Measurements from ENCODE around the gene C19orf53.
"Not testable (repeated sequence)": the region's sequence is repeated elsewhere in the genome, so short reads cannot be mapped to it uniquely, and the experiment has no call there.

C19orf53 gene

DNA sequence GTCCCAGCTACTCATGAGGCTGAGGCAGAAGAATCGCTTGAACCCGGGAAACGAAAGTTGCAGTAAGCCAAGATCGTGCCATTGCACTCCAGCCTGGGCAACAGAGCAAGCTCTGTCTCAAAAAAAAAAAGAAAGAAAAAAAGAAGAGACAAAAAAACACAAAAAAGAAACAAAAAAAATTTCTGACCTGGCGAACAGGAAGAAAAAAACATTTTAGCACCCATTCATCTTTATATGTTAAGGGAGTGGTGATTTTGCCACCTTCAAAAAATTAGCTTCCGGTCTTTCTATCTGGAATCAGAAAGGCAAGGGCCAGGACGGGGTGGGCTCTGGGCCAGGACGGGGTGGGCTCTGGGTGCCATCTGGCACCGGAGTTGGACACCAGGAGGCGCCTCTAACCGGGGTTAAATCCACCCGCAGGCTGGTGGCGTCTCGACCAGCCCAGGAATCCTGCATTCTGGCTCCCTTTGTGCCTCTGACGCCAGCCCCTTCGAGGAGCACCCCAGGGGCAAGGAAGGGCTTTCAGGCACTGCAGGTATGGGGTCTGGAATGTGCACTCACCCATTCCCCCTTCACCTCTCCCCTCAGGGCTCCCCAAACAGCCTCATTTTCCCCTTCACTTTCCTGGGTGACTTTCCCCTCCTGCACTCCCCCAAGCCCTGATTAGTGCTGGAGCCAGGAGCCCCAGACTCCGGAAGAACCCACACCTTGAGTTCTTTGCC lies 10.6 kb downstream of the C19orf53 start:
- TF ChIP-seq SP1 (IDR thresholded peaks at IDR 0.05): no peak
- TF ChIP-seq, protein P1, sequence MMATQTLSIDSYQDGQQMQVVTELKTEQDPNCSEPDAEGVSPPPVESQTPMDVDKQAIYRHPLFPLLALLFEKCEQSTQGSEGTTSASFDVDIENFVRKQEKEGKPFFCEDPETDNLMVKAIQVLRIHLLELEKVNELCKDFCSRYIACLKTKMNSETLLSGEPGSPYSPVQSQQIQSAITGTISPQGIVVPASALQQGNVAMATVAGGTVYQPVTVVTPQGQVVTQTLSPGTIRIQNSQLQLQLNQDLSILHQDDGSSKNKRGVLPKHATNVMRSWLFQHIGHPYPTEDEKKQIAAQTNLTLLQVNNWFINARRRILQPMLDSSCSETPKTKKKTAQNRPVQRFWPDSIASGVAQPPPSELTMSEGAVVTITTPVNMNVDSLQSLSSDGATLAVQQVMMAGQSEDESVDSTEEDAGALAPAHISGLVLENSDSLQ (IDR thresholded peaks at IDR 0.05): no peak
- no peak for TF ChIP-seq BHLHE40 (IDR thresholded peaks at IDR 0.05; ENCODE audit: borderline replicate concordance)
- TF ChIP-seq SUZ12 (IDR thresholded peaks at IDR 0.05): no peak
- no peak for TF ChIP-seq ARNT (IDR thresholded peaks at IDR 0.05)
- no peak for TF ChIP-seq NFRKB (IDR thresholded peaks at IDR 0.05)
- no peak for TF ChIP-seq TARDBP (IDR thresholded peaks at IDR 0.05)
- no peak for TF ChIP-seq FOXK2 (IDR thresholded peaks at IDR 0.05)
- TF ChIP-seq ELF4 (IDR thresholded peaks at IDR 0.05): no peak
- no peak for TF ChIP-seq ZNF384 (IDR thresholded peaks at IDR 0.05)
- TF ChIP-seq CTBP1 (IDR thresholded peaks at IDR 0.05; ENCODE audit: borderline replicate concordance): no peak
- no peak for TF ChIP-seq FOXA1 (IDR thresholded peaks at IDR 0.05)
- TF ChIP-seq FOXM1 (IDR thresholded peaks at IDR 0.05; ENCODE audit: borderline replicate concordance): no peak
- TF ChIP-seq LEF1 (IDR thresholded peaks at IDR 0.05; ENCODE audit: borderline replicate concordance): no peak
- no peak for TF ChIP-seq L3MBTL2 (conservative IDR thresholded peaks at IDR 0.05)
- no peak for TF ChIP-seq HDGF (IDR thresholded peaks at IDR 0.05; ENCODE audit: borderline replicate concordance)
- ChIA-PET POLR2A (interaction anchor here (0.5 to 2.2 kb wide), 3 partner anchors 11 to 78 kb away, joined by 3 to 6 read pairs (median 5); partner anchors contain the start of gene C19orf53), CTCF (interaction anchor here (0.6 to 1.4 kb wide), 4 partner anchors 11 to 90 kb away, joined by 3 to 8 read pairs (median 5); partner anchors contain the start of gene C19orf53)
- peak; percentile 72 for DNase-seq (ENCODE audit: extremely low spot score)

DNA sequence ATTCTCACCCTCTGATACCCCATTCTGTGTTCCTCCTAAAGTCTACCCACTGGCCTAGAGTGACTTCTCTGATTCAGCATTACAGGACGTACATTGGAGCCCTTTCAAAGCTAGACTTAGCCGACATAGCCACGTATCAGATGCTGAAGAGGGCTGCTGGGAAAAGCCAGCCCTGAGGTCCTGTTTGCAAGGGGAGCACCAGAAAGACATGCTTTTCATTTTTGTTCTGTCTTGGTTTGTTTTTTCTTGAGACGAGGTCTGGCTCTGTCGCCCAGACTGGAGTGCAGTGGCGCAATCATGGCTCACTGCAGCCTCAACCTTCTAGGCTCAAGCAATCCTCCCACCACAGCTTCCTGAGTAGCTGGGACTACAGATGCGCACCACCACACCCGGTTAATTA lies 14.7 kb downstream of the C19orf53 start:
- POLR2A ChIA-PET: no interaction called here
- TF ChIP-seq, protein P1 (IDR thresholded peaks at IDR 0.05): no peak
- no peak for TF ChIP-seq ELF4 (IDR thresholded peaks at IDR 0.05)
- TF ChIP-seq TARDBP (IDR thresholded peaks at IDR 0.05): no peak
- TF ChIP-seq LEF1 (IDR thresholded peaks at IDR 0.05; ENCODE audit: borderline replicate concordance): no peak
- no peak for TF ChIP-seq HDGF (IDR thresholded peaks at IDR 0.05; ENCODE audit: borderline replicate concordance)
- no peak for TF ChIP-seq ARNT (IDR thresholded peaks at IDR 0.05)
- TF ChIP-seq FOXA1 (IDR thresholded peaks at IDR 0.05): no peak
- no peak for DNase-seq (ENCODE audit: extremely low spot score)
- CTCF ChIA-PET: interaction anchor here (2.5 kb wide), 1 partner anchor 73 kb away, joined by 7 read pairs; no protein-coding TSS in a partner anchor

DNA sequence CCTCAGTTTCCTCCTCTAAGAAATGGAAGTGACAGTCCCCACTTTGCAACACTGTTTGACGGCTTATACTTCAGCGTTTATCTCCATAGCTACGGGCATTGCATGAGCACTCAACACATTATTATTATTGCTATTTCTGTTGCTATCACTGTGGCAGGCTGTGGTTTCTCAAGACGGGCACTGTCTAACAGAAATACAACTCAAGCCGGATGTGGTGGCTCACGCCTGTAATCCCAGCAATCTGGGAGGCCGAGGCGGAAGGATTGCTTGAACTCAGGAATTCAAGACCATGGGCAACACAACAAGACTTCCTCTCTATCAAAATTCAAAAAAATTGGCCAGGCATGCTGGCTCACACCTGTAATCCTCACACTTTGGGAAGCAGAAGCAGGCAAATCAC lies 16.1 kb downstream of the C19orf53 start:
- ChIA-PET POLR2A (no interaction called here), CTCF (no interaction called here)
- DNase-seq (ENCODE audit: extremely low spot score): no peak
- no peak for TF ChIP-seq FOXK2 (IDR thresholded peaks at IDR 0.05)
- no peak for TF ChIP-seq ARNT (IDR thresholded peaks at IDR 0.05)
- TF ChIP-seq NFRKB (IDR thresholded peaks at IDR 0.05): no peak

DNA sequence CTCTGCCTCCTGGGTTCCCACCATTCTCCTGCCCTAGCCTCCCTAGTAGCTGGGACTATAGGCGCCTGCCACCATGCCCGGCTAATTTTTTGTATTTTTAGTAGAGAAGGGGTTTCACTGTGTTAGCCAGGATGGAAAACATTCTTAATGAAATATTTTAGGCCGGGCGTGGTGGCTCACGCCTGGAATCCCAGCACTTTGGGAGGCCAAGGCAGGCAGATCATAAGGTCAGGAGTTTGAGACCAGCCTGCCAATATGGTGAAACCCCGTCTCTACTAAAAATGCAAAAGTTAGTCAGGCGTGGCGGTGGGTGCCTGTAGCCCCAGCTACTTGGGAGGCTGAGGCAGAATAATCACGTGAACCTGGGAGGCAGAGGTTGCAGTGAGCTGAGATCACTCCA lies 19.1 kb downstream of the C19orf53 start:
- CTCF ChIA-PET; POLR2A ChIA-PET; DNase-seq (ENCODE audit: extremely low spot score): not testable (repeated sequence)

DNA sequence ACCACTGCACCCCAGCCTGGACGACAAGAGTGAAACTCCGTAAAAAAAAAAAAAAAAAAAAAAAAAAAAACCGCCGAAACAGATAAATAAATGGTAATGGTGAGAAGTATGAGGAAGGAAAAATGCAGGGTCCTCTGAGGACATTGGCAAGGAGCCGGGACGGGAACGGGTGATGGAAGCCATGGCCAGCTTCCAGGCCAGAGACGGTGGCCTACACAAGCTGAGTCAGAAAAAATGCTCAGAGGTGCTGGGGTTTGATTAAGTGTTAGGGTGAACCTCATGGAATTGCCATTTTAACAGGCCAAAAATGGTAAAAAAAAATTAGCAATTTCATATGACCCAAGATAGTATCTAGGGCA lies 20.1 kb downstream of the C19orf53 start:
- TF ChIP-seq SP1 (IDR thresholded peaks at IDR 0.05) (no peak), FOXA1 (IDR thresholded peaks at IDR 0.05) (no peak), ZNF384 (IDR thresholded peaks at IDR 0.05) (0 out of 2 replicates have a peak, but pooled peaks have one; percentile 31)
- TF ChIP-seq, protein P1 (IDR thresholded peaks at IDR 0.05): no peak
- ChIA-PET CTCF (interaction anchor here (0.6 kb wide), 1 partner anchor 265 kb away, joined by 3 read pairs; no protein-coding TSS in a partner anchor), POLR2A (interaction anchor here (1.0 to 1.5 kb wide), 4 partner anchors 20 to 60 kb away, joined by 3 to 7 read pairs (median 5); partner anchors contain the start of genes C19orf53 and MRI1)
- DNase-seq (ENCODE audit: extremely low spot score): no peak

DNA sequence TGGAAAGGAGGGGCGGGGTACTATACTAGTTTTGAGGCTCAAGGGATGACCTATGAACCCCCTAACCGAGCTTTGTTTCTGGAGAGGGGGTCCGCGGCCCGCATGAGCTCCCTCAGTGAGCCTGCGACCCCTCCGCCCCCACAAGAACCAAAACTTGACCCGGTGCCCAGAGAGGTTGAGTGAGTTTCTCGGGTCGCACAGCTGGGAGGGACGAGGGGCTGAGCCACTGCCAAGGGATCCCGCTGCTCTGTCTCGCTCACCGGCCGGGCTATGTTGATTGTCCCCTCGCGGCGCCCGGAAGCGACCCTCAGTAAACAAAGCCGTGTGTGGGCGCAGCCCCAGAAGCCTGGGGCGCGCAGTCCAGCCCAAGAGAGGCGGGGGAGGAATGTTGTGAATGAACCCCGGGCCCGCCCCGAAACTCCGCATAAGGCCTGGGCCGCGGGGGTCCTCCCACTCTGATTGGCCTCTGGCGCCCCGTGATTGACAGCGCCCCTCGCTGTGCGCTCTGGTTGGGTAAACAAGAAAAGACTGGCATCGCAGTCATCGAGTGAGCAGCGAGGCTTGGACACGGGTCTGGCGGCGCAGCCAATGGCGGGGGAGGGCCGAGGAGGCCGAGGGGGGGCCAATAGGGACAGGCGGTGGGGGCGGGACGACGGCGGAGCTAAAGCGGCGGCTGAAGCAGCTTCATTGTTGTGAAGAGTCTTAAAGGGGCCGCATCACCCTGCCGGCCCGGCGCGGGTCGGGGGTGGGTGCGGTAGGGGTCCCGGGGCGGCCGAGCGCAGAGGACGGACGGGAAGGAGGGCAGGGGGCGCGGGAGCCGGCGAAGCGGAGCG lies 20.7 kb downstream of the C19orf53 start, which contains the start of gene ZSWIM4:
Gene ZSWIM4 (plus strand): TSS at position 687 of the 833 bp plus-strand sequence. CDS start 206 bp downstream, outside the sequence.
- peak; percentile 97 for DNase-seq (ENCODE audit: extremely low spot score)
- TF ChIP-seq, protein P1 (IDR thresholded peaks at IDR 0.05): peak; percentile 100
- TF ChIP-seq FOXA1 (IDR thresholded peaks at IDR 0.05): no peak
- ChIA-PET CTCF (interaction anchor here (0.6 kb wide), 1 partner anchor 264 kb away, joined by 3 read pairs; no protein-coding TSS in a partner anchor), POLR2A (interaction anchor here (0.5 to 1.5 kb wide), 8 partner anchors 21 to 342 kb away, joined by 3 to 7 read pairs (median 4); partner anchors contain the start of genes C19orf53 and MRI1)
